NB4 (cell line): ENCODE measurements around the gene HS3ST3B1.

Experiments
- DNase-seq: peaks from one replicate; pipeline ENCODE4 v3.0.0; 2010; ENCODE audit warnings: low read depth
- H3K4me3 ChIP-seq: one replicate; pipeline ENCODE4 v1.5.1; 2011; ENCODE audit warnings: mild to moderate bottlenecking, low read depth, low read length, moderate library complexity
- CTCF ChIP-seq: IDR thresholded peaks from one replicate; pipeline ENCODE4 v1.5.1; 2012; ENCODE audit warnings: low read depth, low read length
- MAX ChIP-seq: IDR thresholded peaks from 2 replicates; pipeline ENCODE4 v1.6.1; 2011; ENCODE audit warnings: low read depth, low read length
- MYC ChIP-seq: IDR thresholded peaks from 2 replicates; pipeline ENCODE4 v1.6.1; 2011; ENCODE audit warnings: low read depth, low read length
- POLR2A ChIP-seq: IDR thresholded peaks from 2 replicates; pipeline ENCODE4 v1.6.1; 2011; ENCODE audit warnings: mild to moderate bottlenecking; ENCODE audit not compliant: insufficient read length; ENCODE audit errors: extremely low read depth

HS3ST3B1 gene

GRCh38 chr17:14321476-14321949 is 20.6 kb downstream of the HS3ST3B1 start:
- no peak overlapping the region for H3K4me3 ChIP-seq
- no peak for DNase-seq
- TF ChIP-seq MAX (no peak), MYC (no peak), CTCF (no peak), POLR2A (no peak)

GRCh38 chr17:14321980-14322776 is 21.3 kb downstream of the HS3ST3B1 start:
- no peak overlapping the region for H3K4me3 ChIP-seq
- DNase-seq: no peak
- TF ChIP-seq POLR2A: no peak
- TF ChIP-seq MAX: no peak
- TF ChIP-seq CTCF: no peak
- no peak for TF ChIP-seq MYC

- H3K4me3 ChIP-seq: no peak overlapping the region
- TF ChIP-seq MYC: no peak
- TF ChIP-seq MAX: no peak
- TF ChIP-seq CTCF: no peak
- no peak for TF ChIP-seq POLR2A
- no peak for DNase-seq
Observed at GRCh38 chr17:14323522-14323981, 22.7 kb downstream of the HS3ST3B1 start.

GRCh38 chr17:14325618-14326167 is 24.8 kb downstream of the HS3ST3B1 start:
- no peak for DNase-seq
- H3K4me3 ChIP-seq: no peak overlapping the region
- no peak for TF ChIP-seq CTCF
- no peak for TF ChIP-seq MAX
- no peak for TF ChIP-seq POLR2A
- TF ChIP-seq MYC: no peak

GRCh38 chr17:14329900-14330491 is 29.1 kb downstream of the HS3ST3B1 start:
- TF ChIP-seq CTCF: no peak
- TF ChIP-seq MYC: no peak
- no peak for TF ChIP-seq POLR2A
- no peak for TF ChIP-seq MAX
- DNase-seq: no peak
- no peak overlapping the region for H3K4me3 ChIP-seq
